ENCODE measurements around the gene SZRD1.
A peak's percentile ranks its signal among the peaks of the same experiment; 100 is the strongest.

SZRD1 gene

GRCh38 chr1:16367968-16368890 lies 1.2 kb downstream of the SZRD1 start:
- peak; percentile 33 for DNase-seq

GRCh38 chr1:16369821-16370220 lies 2.8 kb downstream of the SZRD1 start:
- no peak for DNase-seq

GRCh38 chr1:16371725-16372124 lies 4.7 kb downstream of the SZRD1 start:
- peak; percentile 66 for DNase-seq

- DNase-seq = peak; percentile 35
Measured at GRCh38 chr1:16372535-16373285, 5.7 kb downstream of the SZRD1 start.

- DNase-seq = no peak
Measured at GRCh38 chr1:16374266-16374665, 7.2 kb downstream of the SZRD1 start.

GRCh38 chr1:16375521-16376340 lies 8.7 kb downstream of the SZRD1 start:
- DNase-seq = peak; percentile 69

- no peak for DNase-seq
Measured at GRCh38 chr1:16376971-16377370, 9.9 kb downstream of the SZRD1 start.

GRCh38 chr1:16378443-16378842 lies 11.4 kb downstream of the SZRD1 start:
- DNase-seq = no peak

- DNase-seq = no peak
Measured at GRCh38 chr1:16380868-16381267, 13.8 kb downstream of the SZRD1 start.

GRCh38 chr1:16383888-16384287 lies 16.8 kb downstream of the SZRD1 start:
- no peak for DNase-seq

- no peak for DNase-seq
Measured at GRCh38 chr1:16385659-16386453, 18.8 kb downstream of the SZRD1 start.

- DNase-seq = peak; percentile 61
Measured at GRCh38 chr1:16386454-16387113, 19.5 kb downstream of the SZRD1 start.

- no peak for DNase-seq
Measured at GRCh38 chr1:16387201-16388188, 20.5 kb downstream of the SZRD1 start.

GRCh38 chr1:16391411-16391810 lies 24.4 kb downstream of the SZRD1 start:
- no peak for DNase-seq

GRCh38 chr1:16392740-16393569 lies 25.9 kb downstream of the SZRD1 start:
- DNase-seq = no peak

GRCh38 chr1:16393570-16394521 lies 26.8 kb downstream of the SZRD1 start:
- no peak for DNase-seq

- no peak for DNase-seq
Measured at GRCh38 chr1:16394977-16395376, 27.9 kb downstream of the SZRD1 start.

- peak; percentile 72 for DNase-seq
Measured at GRCh38 chr1:16396591-16396990, 29.5 kb downstream of the SZRD1 start.

All from fibroblast of skin of abdomen (primary cell).